ENCODE measurements around the gene KLF11. TPM values are rescaled to one million over a fixed set of nuclear protein-coding genes. Genes with fewer than 3 reads are reported as not detected.

Gene KLF11
- total and polyA plus RNA-seq, 2 donors (not counting 3 experiments of a cell fraction or from before 2014, with no cell fraction given) = 10.5 to 11.3 TPM

DNA sequence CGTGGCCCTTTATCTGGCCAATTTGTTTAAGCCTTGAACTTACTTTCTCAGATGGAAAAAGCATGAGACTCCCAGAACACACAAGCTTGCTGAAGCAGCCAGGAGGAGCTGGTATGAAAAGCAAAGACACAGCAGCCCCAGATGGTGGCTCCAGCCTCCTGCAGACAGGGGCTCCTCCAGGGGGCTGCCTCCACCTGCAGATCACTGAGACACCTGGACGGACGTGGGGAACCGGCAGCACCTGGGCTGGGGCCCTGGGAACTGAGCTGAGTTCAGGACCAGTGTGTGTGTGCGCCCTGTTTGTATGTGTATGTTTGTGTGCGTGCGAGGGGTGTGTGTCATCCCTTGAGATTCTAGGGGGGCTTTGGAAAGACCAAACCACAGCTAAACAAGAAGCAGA lies 28.2 kb downstream of the KLF11 start:
- no TSS peak for BruUV-seq (replicated peaks)
- Histone ChIP-seq H3K9me1 (replicated peaks; ENCODE audit: control insufficient read depth, extremely low read depth, insufficient read depth, low read length) (no peaks in the 10 kb centered on the region), H2AFZ (ENCODE audit: low read depth, low read length) (no peak overlapping the region), H3K79me2 (ENCODE audit: control insufficient read depth, insufficient read depth, low read length) (no peaks in the 10 kb centered on the region), H3K27me3 (ENCODE audit: control insufficient read depth in 2 of 2, insufficient read depth in 2 of 2, low read length in 2 of 2) (peaks cover 8 to 9% of the 10 kb centered on the region in 2 experiments), H3K4me3 (replicated peaks in 1 of 3; ENCODE audit: insufficient read depth in 1 of 3, low read depth in 1 of 3, low read length in 3 of 3) (no peak overlapping the region), H3K4me1 (ENCODE audit: control insufficient read depth, extremely low read depth, insufficient read depth, low read length) (no peaks in the 10 kb centered on the region), H3K9me3 (replicated peaks; ENCODE audit: control insufficient read depth, insufficient read depth, low read length) (no peaks in the 10 kb centered on the region), H3K9ac (replicated peaks; ENCODE audit: extremely low read depth, insufficient read depth, low read length) (no peak overlapping the region), H3K4me2 (ENCODE audit: insufficient read depth, low read length) (no peak overlapping the region), H3K27ac (ENCODE audit: insufficient read depth, low read depth, low read length) (no peak overlapping the region), H4K20me1 (replicated peaks; ENCODE audit: control insufficient read depth, extremely low read depth, insufficient read depth, low read length) (no peaks in the 10 kb centered on the region), H3K36me3 (ENCODE audit: control insufficient read depth in 2 of 2, extremely low read depth in 1 of 2, insufficient read depth in 2 of 2, low read length in 2 of 2) (no peaks in the 10 kb centered on the region)
- DNase-seq (ENCODE audit: low read depth, low spot score) (no peak), FAIRE-seq (no peak)
- intact Hi-C loops (cut with micrococcal nuclease) = no loop called here
- TF ChIP-seq, protein P1, sequence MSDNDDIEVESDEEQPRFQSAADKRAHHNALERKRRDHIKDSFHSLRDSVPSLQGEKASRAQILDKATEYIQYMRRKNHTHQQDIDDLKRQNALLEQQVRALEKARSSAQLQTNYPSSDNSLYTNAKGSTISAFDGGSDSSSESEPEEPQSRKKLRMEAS (IDR thresholded peaks at IDR 0.05; ENCODE audit: insufficient read depth, insufficient read length) = no peak
- TF ChIP-seq MYC (IDR thresholded peaks at IDR 0.05; ENCODE audit: low read depth, low read length) = no peak
- TF ChIP-seq EZH2 (IDR thresholded peaks at IDR 0.05; ENCODE audit: borderline replicate concordance, low read depth, low read length, severe bottlenecking) = no peak
- TF ChIP-seq, protein P2, sequence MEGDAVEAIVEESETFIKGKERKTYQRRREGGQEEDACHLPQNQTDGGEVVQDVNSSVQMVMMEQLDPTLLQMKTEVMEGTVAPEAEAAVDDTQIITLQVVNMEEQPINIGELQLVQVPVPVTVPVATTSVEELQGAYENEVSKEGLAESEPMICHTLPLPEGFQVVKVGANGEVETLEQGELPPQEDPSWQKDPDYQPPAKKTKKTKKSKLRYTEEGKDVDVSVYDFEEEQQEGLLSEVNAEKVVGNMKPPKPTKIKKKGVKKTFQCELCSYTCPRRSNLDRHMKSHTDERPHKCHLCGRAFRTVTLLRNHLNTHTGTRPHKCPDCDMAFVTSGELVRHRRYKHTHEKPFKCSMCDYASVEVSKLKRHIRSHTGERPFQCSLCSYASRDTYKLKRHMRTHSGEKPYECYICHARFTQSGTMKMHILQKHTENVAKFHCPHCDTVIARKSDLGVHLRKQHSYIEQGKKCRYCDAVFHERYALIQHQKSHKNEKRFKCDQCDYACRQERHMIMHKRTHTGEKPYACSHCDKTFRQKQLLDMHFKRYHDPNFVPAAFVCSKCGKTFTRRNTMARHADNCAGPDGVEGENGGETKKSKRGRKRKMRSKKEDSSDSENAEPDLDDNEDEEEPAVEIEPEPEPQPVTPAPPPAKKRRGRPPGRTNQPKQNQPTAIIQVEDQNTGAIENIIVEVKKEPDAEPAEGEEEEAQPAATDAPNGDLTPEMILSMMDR (IDR thresholded peaks at IDR 0.05; ENCODE audit: extremely low read depth in 1 of 2, insufficient read depth in 1 of 2, low read depth in 1 of 2, low read length in 2 of 2) = no peak
- ChIA-PET CTCF (interaction anchor here (0.9 to 11.8 kb wide), 19 partner anchors 8 to 485 kb away, joined by 3 to 565 read pairs (median 8); partner anchors contain the start of genes KLF11 and RRM2), POLR2A (no interaction called here)
- dilution Hi-C loops (cut with MboI; ENCODE audit: extremely low pct_ligation_motif_present, low sequenced_read_pairs) = no loop called here

All from endothelial cell of umbilical vein (primary cell).